Keratinocyte (primary cell): ENCODE data around the gene CCDC71.

Source experiments
- EZH2 ChIP-seq: IDR thresholded peaks from one replicate; pipeline ENCODE4 v1.6.1; 2012; ENCODE audit warnings: inconsistent platforms, mild to moderate bottlenecking, low read length, moderate library complexity
- TF ChIP-seq, protein P1 (sequence below), 3 experiments: IDR thresholded peaks in 1 of 3; conservative IDR thresholded peaks in 1 of 3; optimal IDR thresholded peaks in 1 of 3; 2 replicates in 2 of 3; 3 replicates in 1 of 3; pipeline versions ENCODE3 to v1.5.1; 2011; ENCODE audit warnings: low read length in 3 of 3, mild to moderate bottlenecking in 3 of 3, moderate library complexity in 2 of 3, control low read depth in 1 of 3, inconsistent platforms in 1 of 3; ENCODE audit not compliant: insufficient read depth in 2 of 3; ENCODE audit errors: extremely low read depth in 1 of 3

GRCh38 chr3:49177073-49177472 is 10.9 kb upstream of the CCDC71 start:
- TF ChIP-seq, protein P1, sequence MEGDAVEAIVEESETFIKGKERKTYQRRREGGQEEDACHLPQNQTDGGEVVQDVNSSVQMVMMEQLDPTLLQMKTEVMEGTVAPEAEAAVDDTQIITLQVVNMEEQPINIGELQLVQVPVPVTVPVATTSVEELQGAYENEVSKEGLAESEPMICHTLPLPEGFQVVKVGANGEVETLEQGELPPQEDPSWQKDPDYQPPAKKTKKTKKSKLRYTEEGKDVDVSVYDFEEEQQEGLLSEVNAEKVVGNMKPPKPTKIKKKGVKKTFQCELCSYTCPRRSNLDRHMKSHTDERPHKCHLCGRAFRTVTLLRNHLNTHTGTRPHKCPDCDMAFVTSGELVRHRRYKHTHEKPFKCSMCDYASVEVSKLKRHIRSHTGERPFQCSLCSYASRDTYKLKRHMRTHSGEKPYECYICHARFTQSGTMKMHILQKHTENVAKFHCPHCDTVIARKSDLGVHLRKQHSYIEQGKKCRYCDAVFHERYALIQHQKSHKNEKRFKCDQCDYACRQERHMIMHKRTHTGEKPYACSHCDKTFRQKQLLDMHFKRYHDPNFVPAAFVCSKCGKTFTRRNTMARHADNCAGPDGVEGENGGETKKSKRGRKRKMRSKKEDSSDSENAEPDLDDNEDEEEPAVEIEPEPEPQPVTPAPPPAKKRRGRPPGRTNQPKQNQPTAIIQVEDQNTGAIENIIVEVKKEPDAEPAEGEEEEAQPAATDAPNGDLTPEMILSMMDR (optimal IDR thresholded peaks at IDR 0.05 in 1 of 3, IDR thresholded peaks at IDR 0.05 in 1 of 3, conservative IDR thresholded peaks at IDR 0.05 in 1 of 3; ENCODE audit: extremely low read depth in 1 of 3, insufficient read depth in 2 of 3, low read length in 3 of 3), result no peak
- no peak for TF ChIP-seq EZH2
